Subcutaneous abdominal adipose tissue (tissue), 5 donors: Measurements from ENCODE around the gene CHAT.
"Not testable (repeated sequence)": the region's sequence is repeated elsewhere in the genome, so short reads cannot be mapped to it uniquely, and the experiment has no call there.

Experiments
- H3K27ac ChIP-seq: one replicate; pipeline ENCODE4 v1.7.0; 2013; ENCODE audit warnings: low read depth, mild to moderate bottlenecking, inconsistent platforms, low read length, moderate library complexity
- H3K27me3 ChIP-seq, 5 donors: one replicate each; pipeline ENCODE4 v1.7.0; 2013; ENCODE audit warnings: low read length in 5 of 5, inconsistent platforms in 1 of 5; ENCODE audit not compliant: control insufficient read depth in 5 of 5, insufficient read depth in 4 of 5
- H3K36me3 ChIP-seq, 5 donors: one replicate each; pipeline ENCODE4 v1.7.0; 2013; ENCODE audit warnings: low read length in 5 of 5; ENCODE audit not compliant: control insufficient read depth in 5 of 5, insufficient read depth in 5 of 5
- H3K4me1 ChIP-seq, 5 donors: one replicate each; pipeline ENCODE4 v1.7.0; 2013; ENCODE audit warnings: low read length in 5 of 5, mild to moderate bottlenecking in 3 of 5, moderate library complexity in 1 of 5; ENCODE audit not compliant: control insufficient read depth in 5 of 5, insufficient read depth in 5 of 5
- H3K4me3 ChIP-seq, 5 donors: one replicate each; pipeline ENCODE4 v1.7.0; 2013; ENCODE audit warnings: low read length in 5 of 5, low read depth in 1 of 5
- H3K9ac ChIP-seq, 5 donors: one replicate each; pipeline ENCODE4 v1.7.0; 2013; ENCODE audit warnings: low read length in 5 of 5, mild to moderate bottlenecking in 4 of 5, moderate library complexity in 3 of 5
- H3K9me3 ChIP-seq, 5 donors: one replicate each; pipeline ENCODE4 v1.7.0; 2013; ENCODE audit warnings: low read length in 5 of 5; ENCODE audit not compliant: control insufficient read depth in 5 of 5
- donor health status: healthy.
- donor health status: healthy.
- donor health status: healthy.
- donor health status: healthy.
- donor health status: healthy.

The CHAT gene

GRCh38 chr10:49679480-49679893 is 65.7 kb downstream of the CHAT start, which contains the start of gene C10orf53:
Gene C10orf53, plus strand, starts transcription at chr10:49679651. Its CDS starts 47 bp downstream, at chr10:49679698.
- no peak within 1 kb of the TSS for H3K9ac ChIP-seq

GRCh38 chr10:49682449-49682848 is 68.6 kb downstream of the CHAT start:
- not testable (repeated sequence) for H3K27ac ChIP-seq, H3K4me3 ChIP-seq, H3K36me3 ChIP-seq, H3K4me1 ChIP-seq, H3K9ac ChIP-seq
- H3K27me3 ChIP-seq = peaks cover 0 to 15% (median 6%) of the 10 kb centered on the region in 5 donors
- peaks cover 6 to 22% (median 17%) of the 10 kb centered on the region in 5 donors for H3K9me3 ChIP-seq

More at GRCh38 chr10:49679480-49679893, 65.7 kb downstream of the CHAT start, which contains the start of gene C10orf53:
- Histone ChIP-seq H3K9me3 (peaks cover 10 to 18% (median 11%) of the 10 kb centered on the region in 5 donors), H3K4me3 (peak within 1 kb of the TSS in 3 of 5 donors; percentile 18 to 45 (median 32)), H3K27ac (no peak within 1 kb of the TSS), H3K36me3 (no peaks in the 10 kb centered on the region), H3K27me3 (peaks cover 0 to 15% (median 6%) of the 10 kb centered on the region in 5 donors), H3K4me1 (peaks cover 0 to 7% (median 0%) of the 10 kb centered on the region in 5 donors)

GRCh38 chr10:49682879-49683278 is 69.0 kb downstream of the CHAT start:
- no peak overlapping the region for H3K4me3 ChIP-seq
- peaks cover 0 to 7% (median 0%) of the 10 kb centered on the region in 5 donors for H3K4me1 ChIP-seq
- no peak overlapping the region for H3K9ac ChIP-seq
- no peaks in the 10 kb centered on the region for H3K36me3 ChIP-seq
- H3K9me3 ChIP-seq = peaks cover 5 to 24% (median 19%) of the 10 kb centered on the region in 5 donors
- no peak overlapping the region for H3K27ac ChIP-seq
- H3K27me3 ChIP-seq = peaks cover under 1 to 17% (median 6%) of the 10 kb centered on the region in 5 donors

- H3K9me3 ChIP-seq = peaks cover 0 to 17% (median 14%) of the 10 kb centered on the region in 5 donors
- H3K4me3 ChIP-seq = no peak overlapping the region
- H3K9ac ChIP-seq = no peak overlapping the region
- no peak overlapping the region for H3K27ac ChIP-seq
- no peaks in the 10 kb centered on the region for H3K4me1 ChIP-seq
- H3K36me3 ChIP-seq = no peaks in the 10 kb centered on the region
- H3K27me3 ChIP-seq = peaks cover 19 to 27% (median 25%) of the 10 kb centered on the region in 5 donors
These were observed 72.8 kb downstream of the CHAT start for GRCh38 chr10:49686651-49687050.

GRCh38 chr10:49688261-49688846 is 74.5 kb downstream of the CHAT start:
- Histone ChIP-seq H3K27ac (no peak overlapping the region), H3K4me3 (no peak overlapping the region), H3K36me3 (no peaks in the 10 kb centered on the region), H3K27me3 (peaks cover 23 to 32% (median 27%) of the 10 kb centered on the region in 5 donors), H3K4me1 (no peaks in the 10 kb centered on the region), H3K9ac (no peak overlapping the region), H3K9me3 (peaks cover 0 to 16% (median 7%) of the 10 kb centered on the region in 5 donors)

- peaks cover 23 to 35% (median 28%) of the 10 kb centered on the region in 5 donors for H3K27me3 ChIP-seq
These were observed 75.1 kb downstream of the CHAT start for GRCh38 chr10:49688920-49689319.

GRCh38 chr10:49689882-49690510 is 76.2 kb downstream of the CHAT start:
- Histone ChIP-seq H3K9ac (no peak overlapping the region), H3K27ac (no peak overlapping the region), H3K4me3 (no peak overlapping the region), H3K36me3 (no peaks in the 10 kb centered on the region), H3K27me3 (peaks cover 23 to 35% (median 28%) of the 10 kb centered on the region in 5 donors), H3K9me3 (peaks cover 0 to 19% (median 9%) of the 10 kb centered on the region in 5 donors), H3K4me1 (no peaks in the 10 kb centered on the region)

More at GRCh38 chr10:49688920-49689319, 75.1 kb downstream of the CHAT start:
- peaks cover 0 to 19% (median 9%) of the 10 kb centered on the region in 5 donors for H3K9me3 ChIP-seq
- H3K4me1 ChIP-seq = no peaks in the 10 kb centered on the region
- no peaks in the 10 kb centered on the region for H3K36me3 ChIP-seq
- no peak overlapping the region for H3K4me3 ChIP-seq
- H3K9ac ChIP-seq = no peak overlapping the region
- H3K27ac ChIP-seq = no peak overlapping the region

- Histone ChIP-seq H3K9ac (no peak overlapping the region), H3K27ac (no peak overlapping the region), H3K36me3 (no peaks in the 10 kb centered on the region), H3K27me3 (peaks cover 23 to 35% (median 28%) of the 10 kb centered on the region in 5 donors), H3K9me3 (peaks cover 0 to 19% (median 9%) of the 10 kb centered on the region in 5 donors), H3K4me1 (no peaks in the 10 kb centered on the region), H3K4me3 (no peak overlapping the region)
These were observed 77.0 kb downstream of the CHAT start for GRCh38 chr10:49690698-49691356.

GRCh38 chr10:49691588-49691987 is 77.8 kb downstream of the CHAT start:
- H3K4me1 ChIP-seq = no peaks in the 10 kb centered on the region
- peaks cover 0 to 18% (median 9%) of the 10 kb centered on the region in 5 donors for H3K9me3 ChIP-seq
- no peak overlapping the region for H3K4me3 ChIP-seq
- no peaks in the 10 kb centered on the region for H3K36me3 ChIP-seq
- peaks cover 23 to 35% (median 28%) of the 10 kb centered on the region in 5 donors for H3K27me3 ChIP-seq
- no peak overlapping the region for H3K9ac ChIP-seq
- no peak overlapping the region for H3K27ac ChIP-seq
